K562 (cell line): ENCODE data around the gene SSU72. TPM values are rescaled to one million over a fixed set of nuclear protein-coding genes. Genes with fewer than 3 reads are reported as not detected.

Experiments used
- BRCA1 ChIP-seq, 2 experiments: fragments of 450-650 bp in 1 of 2; sonication (generic) in 1 of 2; formaldehyde crosslinking in 1 of 2; IDR thresholded peaks; 2 replicates each; pipeline versions ENCODE4 v1.5.0 to v1.6.1; 2017 to 2020; ENCODE audit warnings: mild to moderate bottlenecking in 1 of 2, missing genetic modification reagents in 1 of 2
- GATAD2B ChIP-seq: fragments of 450-650 bp; IDR thresholded peaks from 2 replicates; pipeline ENCODE4 v1.6.1; 2017; ENCODE audit warnings: mild to moderate bottlenecking, borderline replicate concordance
- KLF1 ChIP-seq: fragments of 450-650 bp; IDR thresholded peaks from 2 replicates; pipeline ENCODE4 v1.6.1; 2016; ENCODE audit warnings: missing genetic modification characterization, missing compliant biosample characterization
- POLR2AphosphoS2 ChIP-seq: IDR thresholded peaks from 2 replicates; pipeline ENCODE4 v1.6.1; 2012; ENCODE audit warnings: low read length, improper control_type of control experiment
- RB1 ChIP-seq: fragments of 450-650 bp; IDR thresholded peaks from 2 replicates; pipeline ENCODE4 v1.6.1; 2017; ENCODE audit warnings: low read depth, mild to moderate bottlenecking
- SIN3B ChIP-seq: fragments of 450-650 bp; IDR thresholded peaks from 2 replicates; pipeline ENCODE4 v1.6.1; 2017; ENCODE audit warnings: low read depth, mild to moderate bottlenecking, moderate library complexity
- ZNF232 ChIP-seq: sonication (generic); formaldehyde crosslinking; IDR thresholded peaks from 2 replicates; pipeline ENCODE4 v1.8.0; 2022; ENCODE audit warnings: mild to moderate bottlenecking, missing genetic modification reagents
- ZNF384 ChIP-seq: IDR thresholded peaks from 2 replicates; pipeline ENCODE4 v1.6.1; 2012; ENCODE audit warnings: low read depth, low read length, improper control_type of control experiment
- ZNF41 ChIP-seq: fragments of 250-450 bp; sonication (Bioruptor Pico); conservative IDR thresholded peaks from 2 replicates; pipeline ENCODE4 v1.4.0; 2020; ENCODE audit warnings: mild to moderate bottlenecking
- ZNF436 ChIP-seq: fragments of 250-450, 450-650 bp; sonication (Bioruptor Pico); formaldehyde crosslinking; IDR thresholded peaks from 2 replicates; pipeline ENCODE4 v1.7.0; 2020; ENCODE audit warnings: mild to moderate bottlenecking
- ZNF77 ChIP-seq: fragments of 250-450 bp; sonication (Bioruptor Pico); IDR thresholded peaks from 2 replicates; pipeline ENCODE4 v1.5.0; 2020
- ZNF780A ChIP-seq: fragments of 250-450 bp; sonication (Bioruptor Pico); IDR thresholded peaks from 2 replicates; pipeline ENCODE4 v1.5.0; 2021; ENCODE audit warnings: mild to moderate bottlenecking
- polyA plus RNA-seq, 8 experiments: library from polyadenylated mRNA; depleted of rRNA in 4 of 8; stranded (reverse) in 5 of 8; unstranded in 3 of 8; fragments of >200 nt; fragmentation: Nextera tagmentation in 2 of 8; fragmentation: Illumina TruSeq in 1 of 8; extraction: Ambion mirVana in 2 of 8; extraction: Trizol in 1 of 8; gene quantifications; 2 replicates each; pipeline versions ENCODE4 v1.2.1 to v1.2.3, GENCODE V29; 2011 to 2014; ENCODE audit warnings: inconsistent platforms in 1 of 8, missing spikeins in 1 of 8
- total RNA-seq, 7 experiments: library from RNA; depleted of rRNA in 6 of 7; stranded (reverse); fragments of >200 nt in 6 of 7; fragmentation: Illumina TruSeq in 2 of 7; extraction: Trizol in 2 of 7; gene quantifications; 2 replicates each; pipeline versions ENCODE4 v1.2.1 to v1.2.3, GENCODE V29; 2011 to 2021; ENCODE audit warnings: low replicate concordance in 1 of 7
- TF ChIP-seq, protein P1 (sequence below): fragments of 450-650 bp; formaldehyde crosslinking; IDR thresholded peaks from 2 replicates; pipeline ENCODE4 v1.4.0; 2020; ENCODE audit warnings: mild to moderate bottlenecking
- TF ChIP-seq, protein P2 (sequence below): fragments of 450-650 bp; formaldehyde crosslinking; IDR thresholded peaks from 2 replicates; pipeline ENCODE4 v1.4.0; 2022; ENCODE audit warnings: missing genetic modification characterization
- TF ChIP-seq, protein P3 (sequence below): IDR thresholded peaks from 3 replicates; pipeline ENCODE4 v1.6.1; 2011; ENCODE audit warnings: borderline replicate concordance, mild to moderate bottlenecking, moderate library complexity; ENCODE audit not compliant: insufficient read length; ENCODE audit errors: extremely low read depth
- TF ChIP-seq, protein P4 (sequence below): fragments of 450-650 bp; formaldehyde crosslinking; IDR thresholded peaks from 2 replicates; pipeline ENCODE4 v1.4.0; 2020; ENCODE audit warnings: mild to moderate bottlenecking, moderate library complexity
- TF ChIP-seq, protein P5 (sequence below): fragments of 150-350 bp; IDR thresholded peaks from 2 replicates; pipeline ENCODE4 v1.6.1; 2014; ENCODE audit warnings: low read depth, mild to moderate bottlenecking, low read length, borderline replicate concordance

The SSU72 gene
- total and polyA plus RNA-seq, 9 of the 15 experiments (the other 6 are each of a cell fraction or from before 2014, with no cell fraction given), result 70.8 to 201 (median 94.6) TPM

DNA sequence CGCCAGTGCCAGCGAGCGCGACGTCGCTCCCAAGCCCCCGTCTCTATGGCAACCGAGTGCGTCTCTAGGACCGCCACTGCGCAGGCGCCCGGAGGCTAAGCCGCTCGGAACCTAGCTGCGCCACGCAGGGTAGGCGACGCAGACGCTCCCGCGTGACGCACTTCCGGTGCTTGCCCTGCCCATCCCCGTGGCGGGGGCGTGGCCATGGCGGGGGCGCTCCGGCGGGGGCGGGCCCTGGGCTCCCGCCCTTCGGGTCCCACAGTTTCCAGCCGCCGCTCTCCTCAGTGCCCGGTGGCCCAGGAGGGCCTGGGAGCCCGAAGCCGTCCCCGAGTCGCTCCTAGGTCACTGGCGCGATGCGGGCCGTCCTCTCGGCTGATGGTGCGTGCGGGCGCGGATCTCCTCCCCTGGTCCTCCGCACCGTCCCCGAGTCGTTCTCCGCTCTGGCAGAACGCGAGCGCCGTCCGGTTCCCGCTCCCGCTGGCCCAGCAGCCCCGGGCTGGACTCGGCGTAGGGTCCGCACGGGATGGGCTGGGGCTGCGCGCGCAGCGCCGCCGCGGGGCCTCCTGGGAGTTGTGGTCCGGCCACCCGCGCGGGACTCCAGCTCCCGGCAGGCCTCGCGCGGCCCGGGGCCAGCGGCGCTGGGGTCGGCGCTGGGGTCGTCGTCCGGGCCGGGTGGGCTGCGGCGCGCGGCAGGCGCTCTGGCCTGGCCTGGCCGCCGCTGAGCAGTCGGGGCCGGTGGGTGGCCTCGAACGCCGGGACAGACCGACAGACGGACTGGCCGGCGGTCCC is 40.8 kb upstream of the SSU72 start, which contains the start of gene MIB2 (continued):
- no peak for TF ChIP-seq BRCA1 (IDR thresholded peaks at IDR 0.05)
- TF ChIP-seq BRCA1 (CRISPR knock-in tag; IDR thresholded peaks at IDR 0.05), result 0 out of 2 replicates have a peak, but pooled peaks have one; percentile 61
- TF ChIP-seq ZNF232 (CRISPR knock-in tag), result no peak
- TF ChIP-seq, protein P1, sequence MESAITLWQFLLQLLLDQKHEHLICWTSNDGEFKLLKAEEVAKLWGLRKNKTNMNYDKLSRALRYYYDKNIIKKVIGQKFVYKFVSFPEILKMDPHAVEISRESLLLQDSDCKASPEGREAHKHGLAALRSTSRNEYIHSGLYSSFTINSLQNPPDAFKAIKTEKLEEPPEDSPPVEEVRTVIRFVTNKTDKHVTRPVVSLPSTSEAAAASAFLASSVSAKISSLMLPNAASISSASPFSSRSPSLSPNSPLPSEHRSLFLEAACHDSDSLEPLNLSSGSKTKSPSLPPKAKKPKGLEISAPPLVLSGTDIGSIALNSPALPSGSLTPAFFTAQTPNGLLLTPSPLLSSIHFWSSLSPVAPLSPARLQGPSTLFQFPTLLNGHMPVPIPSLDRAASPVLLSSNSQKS (CRISPR knock-in tag), result no peak
- TF ChIP-seq ZNF77 (CRISPR knock-in tag), result peak; percentile 72; the same call in 1 of the 2 replicates
- no peak for TF ChIP-seq ZNF436
- TF ChIP-seq, protein P2, sequence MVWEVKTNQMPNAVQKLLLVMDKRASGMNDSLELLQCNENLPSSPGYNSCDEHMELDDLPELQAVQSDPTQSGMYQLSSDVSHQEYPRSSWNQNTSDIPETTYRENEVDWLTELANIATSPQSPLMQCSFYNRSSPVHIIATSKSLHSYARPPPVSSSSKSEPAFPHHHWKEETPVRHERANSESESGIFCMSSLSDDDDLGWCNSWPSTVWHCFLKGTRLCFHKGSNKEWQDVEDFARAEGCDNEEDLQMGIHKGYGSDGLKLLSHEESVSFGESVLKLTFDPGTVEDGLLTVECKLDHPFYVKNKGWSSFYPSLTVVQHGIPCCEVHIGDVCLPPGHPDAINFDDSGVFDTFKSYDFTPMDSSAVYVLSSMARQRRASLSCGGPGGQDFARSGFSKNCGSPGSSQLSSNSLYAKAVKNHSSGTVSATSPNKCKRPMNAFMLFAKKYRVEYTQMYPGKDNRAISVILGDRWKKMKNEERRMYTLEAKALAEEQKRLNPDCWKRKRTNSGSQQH (CRISPR knock-in tag), result no peak
- peak; percentile 77 for TF ChIP-seq RB1
- 0 out of 2 replicates have a peak, but pooled peaks have one; percentile 72 for TF ChIP-seq POLR2AphosphoS2
- no peak for TF ChIP-seq ZNF384
- TF ChIP-seq ZNF41 (CRISPR knock-in tag), result no peak
- TF ChIP-seq, protein P3, sequence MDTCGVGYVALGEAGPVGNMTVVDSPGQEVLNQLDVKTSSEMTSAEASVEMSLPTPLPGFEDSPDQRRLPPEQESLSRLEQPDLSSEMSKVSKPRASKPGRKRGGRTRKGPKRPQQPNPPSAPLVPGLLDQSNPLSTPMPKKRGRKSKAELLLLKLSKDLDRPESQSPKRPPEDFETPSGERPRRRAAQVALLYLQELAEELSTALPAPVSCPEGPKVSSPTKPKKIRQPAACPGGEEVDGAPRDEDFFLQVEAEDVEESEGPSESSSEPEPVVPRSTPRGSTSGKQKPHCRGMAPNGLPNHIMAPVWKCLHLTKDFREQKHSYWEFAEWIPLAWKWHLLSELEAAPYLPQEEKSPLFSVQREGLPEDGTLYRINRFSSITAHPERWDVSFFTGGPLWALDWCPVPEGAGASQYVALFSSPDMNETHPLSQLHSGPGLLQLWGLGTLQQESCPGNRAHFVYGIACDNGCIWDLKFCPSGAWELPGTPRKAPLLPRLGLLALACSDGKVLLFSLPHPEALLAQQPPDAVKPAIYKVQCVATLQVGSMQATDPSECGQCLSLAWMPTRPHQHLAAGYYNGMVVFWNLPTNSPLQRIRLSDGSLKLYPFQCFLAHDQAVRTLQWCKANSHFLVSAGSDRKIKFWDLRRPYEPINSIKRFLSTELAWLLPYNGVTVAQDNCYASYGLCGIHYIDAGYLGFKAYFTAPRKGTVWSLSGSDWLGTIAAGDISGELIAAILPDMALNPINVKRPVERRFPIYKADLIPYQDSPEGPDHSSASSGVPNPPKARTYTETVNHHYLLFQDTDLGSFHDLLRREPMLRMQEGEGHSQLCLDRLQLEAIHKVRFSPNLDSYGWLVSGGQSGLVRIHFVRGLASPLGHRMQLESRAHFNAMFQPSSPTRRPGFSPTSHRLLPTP, result no peak
- no peak for TF ChIP-seq KLF1 (tag)
- no peak for TF ChIP-seq ZNF780A (CRISPR knock-in tag)
- TF ChIP-seq SIN3B, result peak; percentile 67
- peak; percentile 99 for TF ChIP-seq GATAD2B
- TF ChIP-seq, protein P4, sequence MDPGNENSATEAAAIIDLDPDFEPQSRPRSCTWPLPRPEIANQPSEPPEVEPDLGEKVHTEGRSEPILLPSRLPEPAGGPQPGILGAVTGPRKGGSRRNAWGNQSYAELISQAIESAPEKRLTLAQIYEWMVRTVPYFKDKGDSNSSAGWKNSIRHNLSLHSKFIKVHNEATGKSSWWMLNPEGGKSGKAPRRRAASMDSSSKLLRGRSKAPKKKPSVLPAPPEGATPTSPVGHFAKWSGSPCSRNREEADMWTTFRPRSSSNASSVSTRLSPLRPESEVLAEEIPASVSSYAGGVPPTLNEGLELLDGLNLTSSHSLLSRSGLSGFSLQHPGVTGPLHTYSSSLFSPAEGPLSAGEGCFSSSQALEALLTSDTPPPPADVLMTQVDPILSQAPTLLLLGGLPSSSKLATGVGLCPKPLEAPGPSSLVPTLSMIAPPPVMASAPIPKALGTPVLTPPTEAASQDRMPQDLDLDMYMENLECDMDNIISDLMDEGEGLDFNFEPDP (CRISPR knock-in tag), result no peak
- TF ChIP-seq, protein P5, sequence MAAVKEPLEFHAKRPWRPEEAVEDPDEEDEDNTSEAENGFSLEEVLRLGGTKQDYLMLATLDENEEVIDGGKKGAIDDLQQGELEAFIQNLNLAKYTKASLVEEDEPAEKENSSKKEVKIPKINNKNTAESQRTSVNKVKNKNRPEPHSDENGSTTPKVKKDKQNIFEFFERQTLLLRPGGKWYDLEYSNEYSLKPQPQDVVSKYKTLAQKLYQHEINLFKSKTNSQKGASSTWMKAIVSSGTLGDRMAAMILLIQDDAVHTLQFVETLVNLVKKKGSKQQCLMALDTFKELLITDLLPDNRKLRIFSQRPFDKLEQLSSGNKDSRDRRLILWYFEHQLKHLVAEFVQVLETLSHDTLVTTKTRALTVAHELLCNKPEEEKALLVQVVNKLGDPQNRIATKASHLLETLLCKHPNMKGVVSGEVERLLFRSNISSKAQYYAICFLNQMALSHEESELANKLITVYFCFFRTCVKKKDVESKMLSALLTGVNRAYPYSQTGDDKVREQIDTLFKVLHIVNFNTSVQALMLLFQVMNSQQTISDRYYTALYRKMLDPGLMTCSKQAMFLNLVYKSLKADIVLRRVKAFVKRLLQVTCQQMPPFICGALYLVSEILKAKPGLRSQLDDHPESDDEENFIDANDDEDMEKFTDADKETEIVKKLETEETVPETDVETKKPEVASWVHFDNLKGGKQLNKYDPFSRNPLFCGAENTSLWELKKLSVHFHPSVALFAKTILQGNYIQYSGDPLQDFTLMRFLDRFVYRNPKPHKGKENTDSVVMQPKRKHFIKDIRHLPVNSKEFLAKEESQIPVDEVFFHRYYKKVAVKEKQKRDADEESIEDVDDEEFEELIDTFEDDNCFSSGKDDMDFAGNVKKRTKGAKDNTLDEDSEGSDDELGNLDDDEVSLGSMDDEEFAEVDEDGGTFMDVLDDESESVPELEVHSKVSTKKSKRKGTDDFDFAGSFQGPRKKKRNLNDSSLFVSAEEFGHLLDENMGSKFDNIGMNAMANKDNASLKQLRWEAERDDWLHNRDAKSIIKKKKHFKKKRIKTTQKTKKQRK, result no peak
